Immature natural killer cell (primary cell): ENCODE measurements around the gene GABARAP. TPM values are rescaled to one million over a fixed set of nuclear protein-coding genes. Genes with fewer than 3 reads are reported as not detected.

ENCODE experiments used
- DNase-seq, 3 donors: peaks; one replicate each; pipeline ENCODE4 v3.0.0; 2022; ENCODE audit warnings: mixed read lengths in 1 of 3
- H3K27ac Mint-ChIP-seq, 6 donors: one replicate each; pipeline ENCODE4 v1.8.0; 2020; ENCODE audit warnings: mixed read lengths in 6 of 6, mild to moderate bottlenecking in 5 of 6, inconsistent platforms in 4 of 6, moderate library complexity in 3 of 6
- H3K27me3 Mint-ChIP-seq, 3 donors: one replicate each; pipeline ENCODE4 v1.8.0; 2020 to 2021; ENCODE audit warnings: low read depth in 3 of 3, mild to moderate bottlenecking in 3 of 3, mixed read lengths in 3 of 3, moderate library complexity in 3 of 3, inconsistent platforms in 1 of 3
- H3K36me3 Mint-ChIP-seq, 3 donors: one replicate each; pipeline ENCODE4 v1.8.0; 2020; ENCODE audit warnings: mixed read lengths in 3 of 3, inconsistent platforms in 2 of 3, mild to moderate bottlenecking in 2 of 3
- H3K4me1 Mint-ChIP-seq, 2 donors: one replicate each; pipeline ENCODE4 v1.8.0; 2020; ENCODE audit warnings: inconsistent platforms in 2 of 2, mild to moderate bottlenecking in 2 of 2, mixed read lengths in 2 of 2, moderate library complexity in 1 of 2
- H3K4me3 Mint-ChIP-seq, 5 donors: one replicate each; pipeline ENCODE4 v1.8.0; 2020; ENCODE audit warnings: mild to moderate bottlenecking in 5 of 5, mixed read lengths in 5 of 5, inconsistent platforms in 3 of 5, moderate library complexity in 3 of 5
- H3K9me3 Mint-ChIP-seq, 6 donors: one replicate each; pipeline ENCODE4 v1.8.0; 2020; ENCODE audit warnings: mild to moderate bottlenecking in 6 of 6, mixed read lengths in 6 of 6, inconsistent platforms in 4 of 6, moderate library complexity in 3 of 6
- polyA plus RNA-seq, 3 donors: library from polyadenylated mRNA; unstranded; fragments of 300-500 nt; fragmentation: Illumina TruSeq; gene quantifications; one replicate each; pipeline ENCODE4 v1.2.3, GENCODE V29; 2021

Gene GABARAP
- polyA plus RNA-seq, 3 donors from 2014 or later: 764 to 982 (median 905) TPM

DNA sequence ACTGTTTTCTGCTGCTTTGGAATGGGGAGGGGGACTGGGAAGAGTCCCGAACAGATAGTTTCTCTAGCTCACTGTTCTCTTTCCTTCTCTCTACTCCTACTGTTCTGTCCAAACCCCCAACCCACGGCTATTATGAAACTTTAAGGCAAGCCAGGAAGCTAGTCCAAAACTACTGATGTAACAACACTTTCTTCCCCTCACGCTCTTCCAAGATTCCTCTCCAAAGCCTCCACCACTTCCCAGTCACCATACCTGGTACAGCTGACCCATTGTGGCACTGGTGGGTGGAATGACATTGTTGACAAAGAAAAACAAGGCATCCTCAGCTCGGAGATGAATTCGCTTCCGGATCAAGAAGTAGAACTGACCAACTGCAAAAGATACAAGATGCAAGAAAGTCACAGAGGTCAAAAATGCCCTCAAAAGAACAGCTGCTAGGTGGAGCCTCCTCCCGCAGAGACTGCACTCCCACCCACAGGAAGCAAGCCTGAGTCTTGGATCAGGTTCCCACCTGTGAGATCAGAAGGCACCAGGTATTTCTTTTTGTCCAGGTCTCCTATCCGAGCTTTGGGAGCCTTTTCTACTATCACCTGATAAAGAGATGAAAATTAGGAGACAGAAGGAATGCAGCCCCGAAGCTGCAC is 1.0 kb downstream of the GABARAP start:
- no peak for DNase-seq
- H3K9me3 Mint-ChIP-seq: peaks cover 0 to 2% (median 0%) of the 10 kb centered on the region in 6 donors
- peak overlapping the region; percentile 98 to 99 (median 98) for H3K4me3 Mint-ChIP-seq
- peaks cover 12 to 29% (median 25%) of the 10 kb centered on the region in 3 donors for H3K27me3 Mint-ChIP-seq
- peaks cover 44 to 54% of the 10 kb centered on the region in 2 donors for H3K4me1 Mint-ChIP-seq
- peaks cover 2 to 28% (median 8%) of the 10 kb centered on the region in 3 donors for H3K36me3 Mint-ChIP-seq
- peak overlapping the region; percentile 96 to 100 (median 100) for H3K27ac Mint-ChIP-seq

GRCh38 chr17:7240375-7240774 is 1.9 kb downstream of the GABARAP start:
- Mint-ChIP-seq H3K4me1 (peaks cover 51 to 63% of the 10 kb centered on the region in 2 donors), H3K36me3 (peaks cover 0 to 28% (median 3%) of the 10 kb centered on the region in 3 donors), H3K27ac (peak overlapping the region; percentile 96 to 100 (median 100)), H3K27me3 (peaks cover 14 to 29% (median 25%) of the 10 kb centered on the region in 3 donors), H3K9me3 (peaks cover 0 to 2% (median 0%) of the 10 kb centered on the region in 6 donors), H3K4me3 (peak overlapping the region; percentile 98 to 99 (median 98))
- DNase-seq: no peak

DNA sequence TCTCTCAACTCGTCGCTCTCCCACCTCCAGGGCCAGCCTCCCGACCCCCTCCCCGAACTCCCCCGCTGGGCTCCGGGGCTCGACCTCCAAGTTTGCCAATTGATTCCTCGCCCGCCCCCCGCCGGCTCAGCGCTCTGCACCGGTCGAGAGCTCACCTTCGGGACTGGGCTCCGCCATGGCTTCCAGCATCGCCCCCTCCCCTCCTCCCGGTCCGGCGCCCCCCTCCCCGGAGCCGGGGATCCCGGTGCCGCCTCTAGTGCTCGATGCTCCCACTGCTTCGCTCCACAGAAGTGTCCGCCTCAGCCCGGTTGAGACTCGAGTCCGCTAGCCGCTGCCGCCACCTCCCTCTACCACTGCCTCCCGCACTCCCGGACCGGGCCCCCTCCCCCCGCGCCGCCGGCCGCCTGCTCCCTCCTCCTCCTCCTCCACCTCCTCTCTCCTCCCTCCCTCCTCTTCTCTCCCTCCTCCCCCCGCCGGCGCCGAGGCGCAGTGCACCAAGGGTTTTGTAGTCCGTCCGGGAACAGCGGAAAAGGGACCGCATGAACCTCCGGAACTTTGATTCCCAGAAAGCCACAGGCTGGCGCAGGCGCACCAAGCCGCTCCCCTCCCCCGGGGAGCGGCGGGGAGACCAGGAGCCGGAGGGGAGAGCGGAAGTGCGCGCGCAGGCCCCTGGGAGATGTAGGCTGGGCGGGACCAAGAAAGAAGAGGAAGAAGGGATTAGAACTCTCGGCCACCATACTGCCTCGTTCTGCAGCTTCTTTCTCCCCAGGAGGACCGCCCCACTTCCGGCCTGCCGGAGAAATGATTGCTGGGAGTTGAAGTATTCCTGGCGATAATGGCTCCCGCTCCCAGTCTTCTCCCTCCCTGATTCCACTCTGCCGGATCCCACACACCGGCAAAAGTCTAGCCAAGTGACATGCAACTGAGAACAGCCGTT is 2.9 kb downstream of the GABARAP start, which contains the start of gene PHF23:
Gene PHF23, minus strand, starts transcription at position 367 of the 937 bp plus-strand sequence. Its CDS starts 178 bp downstream, at position 189.
- Mint-ChIP-seq H3K27ac (peak within 1 kb of the TSS; percentile 96 to 100 (median 100)), H3K36me3 (peaks cover 0 to 27% (median 2%) of the 10 kb centered on the region in 3 donors), H3K9me3 (peaks cover 0 to 2% (median 0%) of the 10 kb centered on the region in 6 donors)

GRCh38 chr17:7238420-7239090 is 3.7 kb downstream of the GABARAP start:
- Mint-ChIP-seq H3K4me1 (peaks cover 64 to 78% of the 10 kb centered on the region in 2 donors), H3K4me3 (peak overlapping the region; percentile 93 to 99 (median 98)), H3K36me3 (peaks cover 0 to 24% (median 0%) of the 10 kb centered on the region in 3 donors), H3K27me3 (peaks cover 17 to 38% (median 35%) of the 10 kb centered on the region in 3 donors), H3K9me3 (peaks cover 0 to 2% (median 0%) of the 10 kb centered on the region in 6 donors), H3K27ac (peak overlapping the region; percentile 84 to 100 (median 98))
- DNase-seq: peak; percentile 33 to 39 (median 36)

More for the DNA sequence above, 2.9 kb downstream of the GABARAP start, which contains the start of gene PHF23:
- Mint-ChIP-seq H3K4me1 (peaks cover 59 to 73% of the 10 kb centered on the region in 2 donors), H3K27me3 (peaks cover 16 to 32% (median 27%) of the 10 kb centered on the region in 3 donors), H3K4me3 (peak within 1 kb of the TSS; percentile 93 to 99 (median 98))
- peak; percentile 94 to 96 (median 95) for DNase-seq

- Mint-ChIP-seq H3K27me3 (peaks cover 15 to 35% (median 32%) of the 10 kb centered on the region in 3 donors), H3K4me3 (peak overlapping the region; percentile 93 to 99 (median 98)), H3K36me3 (peaks cover 0 to 24% (median 0%) of the 10 kb centered on the region in 3 donors), H3K9me3 (peaks cover 0 to 2% (median 0%) of the 10 kb centered on the region in 6 donors), H3K4me1 (peaks cover 65 to 79% of the 10 kb centered on the region in 2 donors), H3K27ac (peak overlapping the region; percentile 51 to 100 (median 92))
- peak; percentile 62 to 67 (median 62) for DNase-seq
These were observed 4.4 kb downstream of the GABARAP start for GRCh38 chr17:7237761-7238419.

GRCh38 chr17:7237266-7237760 is 4.9 kb downstream of the GABARAP start:
- Mint-ChIP-seq H3K4me1 (peaks cover 66 to 77% of the 10 kb centered on the region in 2 donors), H3K9me3 (no peaks in the 10 kb centered on the region), H3K36me3 (peaks cover 0 to 21% (median 0%) of the 10 kb centered on the region in 3 donors), H3K27ac (peak overlapping the region; percentile 51 to 96 (median 84)), H3K4me3 (peak overlapping the region; percentile 93 to 99 (median 98)), H3K27me3 (peaks cover 12 to 29% (median 26%) of the 10 kb centered on the region in 3 donors)
- no peak for DNase-seq

- peaks cover 12 to 25% (median 23%) of the 10 kb centered on the region in 3 donors for H3K27me3 Mint-ChIP-seq
- no peaks in the 10 kb centered on the region for H3K9me3 Mint-ChIP-seq
- H3K27ac Mint-ChIP-seq: peak overlapping the region; percentile 51 to 96 (median 84)
- H3K36me3 Mint-ChIP-seq: peaks cover 0 to 26% (median 4%) of the 10 kb centered on the region in 3 donors
- DNase-seq: no peak
- H3K4me3 Mint-ChIP-seq: peak overlapping the region; percentile 93 to 99 (median 98)
- H3K4me1 Mint-ChIP-seq: peaks cover 66 to 77% of the 10 kb centered on the region in 2 donors
These were observed 5.4 kb downstream of the GABARAP start for GRCh38 chr17:7236808-7237207.

- Mint-ChIP-seq H3K27ac (peak overlapping the region in 5 of 6 donors; percentile 49 to 93 (median 87)), H3K36me3 (peaks cover under 1 to 23% (median 4%) of the 10 kb centered on the region in 3 donors), H3K4me1 (peaks cover 59 to 70% of the 10 kb centered on the region in 2 donors), H3K27me3 (peaks cover 13 to 20% (median 20%) of the 10 kb centered on the region in 3 donors), H3K9me3 (no peaks in the 10 kb centered on the region), H3K4me3 (peak overlapping the region; percentile 46 to 99 (median 98))
- no peak for DNase-seq
These were observed 6.3 kb downstream of the GABARAP start for GRCh38 chr17:7235693-7236665.

DNA sequence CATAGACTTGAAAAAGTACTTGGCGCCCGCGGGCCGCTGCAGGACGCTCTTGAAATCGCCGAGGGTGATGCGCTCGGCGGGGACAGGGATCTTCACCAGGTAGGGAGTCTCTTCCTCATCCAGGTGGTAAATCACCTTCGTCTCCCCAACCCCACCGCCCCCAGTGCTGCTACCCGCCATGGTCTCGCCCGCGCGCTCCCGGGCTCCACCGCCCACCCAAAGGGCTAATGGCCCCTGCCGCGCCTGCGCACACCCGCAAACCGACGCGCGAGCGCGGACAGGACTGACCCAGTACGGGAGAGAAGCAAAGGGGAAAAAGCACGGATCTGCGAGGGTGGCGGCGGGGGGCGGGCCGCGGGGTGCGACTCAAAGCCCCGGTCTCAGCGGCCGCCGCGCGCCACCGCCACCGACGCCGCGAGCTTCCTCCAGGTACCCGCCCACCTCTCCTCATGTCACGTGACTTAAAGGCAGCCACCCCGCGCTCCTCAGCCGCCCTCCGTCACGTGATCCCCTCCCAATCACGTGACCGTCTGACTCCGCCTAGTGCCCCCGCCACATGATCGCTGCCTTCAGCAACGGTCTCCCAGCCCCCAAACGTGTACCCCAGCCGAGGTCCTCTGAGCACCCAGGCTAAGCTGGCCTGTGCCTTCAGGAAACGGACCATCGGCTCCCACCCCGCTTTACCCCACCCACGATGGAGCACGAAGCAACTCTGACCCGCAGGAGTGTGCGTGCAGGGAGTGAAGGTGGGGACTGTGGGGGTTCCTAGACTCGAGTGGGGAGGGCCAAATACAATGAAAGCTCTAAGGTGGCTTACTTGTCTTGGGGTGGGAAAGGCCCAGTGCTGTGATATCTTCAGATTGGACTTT is 7.9 kb downstream of the GABARAP start, which contains the start of gene DVL2:
Gene DVL2, minus strand, starts transcription at position 435 of the 869 bp plus-strand sequence. Its CDS starts 255 bp downstream, at position 180.
- peaks cover 4 to 21% (median 4%) of the 10 kb centered on the region in 3 donors for H3K36me3 Mint-ChIP-seq
- peak; percentile 93 to 94 (median 94) for DNase-seq
- peaks cover 8 to 19% (median 14%) of the 10 kb centered on the region in 3 donors for H3K27me3 Mint-ChIP-seq
- peaks cover 45 to 55% of the 10 kb centered on the region in 2 donors for H3K4me1 Mint-ChIP-seq
- H3K4me3 Mint-ChIP-seq: peak within 1 kb of the TSS; percentile 88 to 98 (median 92)
- H3K27ac Mint-ChIP-seq: peak within 1 kb of the TSS; percentile 86 to 96 (median 91)
- no peaks in the 10 kb centered on the region for H3K9me3 Mint-ChIP-seq

DNA sequence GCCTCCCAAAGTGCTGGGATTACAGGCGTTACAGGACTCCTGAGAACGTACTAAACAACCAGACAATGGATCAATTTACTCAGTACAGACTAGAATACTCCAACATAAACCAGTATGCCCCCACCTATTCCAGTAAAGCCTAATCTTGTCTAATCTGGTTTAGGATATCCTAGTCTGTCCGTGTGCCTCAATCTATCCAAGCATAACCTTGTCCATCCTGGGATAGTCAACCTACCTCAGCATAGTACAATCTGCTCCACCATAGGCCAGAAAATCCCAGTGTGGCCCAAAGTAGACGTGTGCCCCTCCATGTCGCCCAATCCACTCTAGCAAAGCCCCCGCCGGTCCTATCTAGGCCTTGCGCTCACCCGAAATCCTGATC is 8.6 kb downstream of the GABARAP start:
- Mint-ChIP-seq H3K9me3 (no peaks in the 10 kb centered on the region), H3K4me1 (peaks cover 45 to 55% of the 10 kb centered on the region in 2 donors), H3K36me3 (peaks cover 4 to 21% (median 4%) of the 10 kb centered on the region in 3 donors), H3K27me3 (peaks cover 6 to 18% (median 12%) of the 10 kb centered on the region in 3 donors), H3K4me3 (peak overlapping the region; percentile 88 to 98 (median 92)), H3K27ac (peak overlapping the region; percentile 86 to 93 (median 87))
- DNase-seq: no peak
